SK-N-SH treated with all-trans-retinoic acid at 6 μM for 48 hours (cell line): Measurements from ENCODE around the gene SLC10A3.

Source experiments
- ARNTL ChIP-seq: fragments of 450-650 bp; formaldehyde crosslinking; IDR thresholded peaks from 2 replicates; pipeline ENCODE4 v1.5.0; 2020; ENCODE audit warnings: low read depth, mild to moderate bottlenecking, moderate library complexity, borderline replicate concordance
- CSDC2 ChIP-seq: fragments of 250-450 bp; sonication (Bioruptor Pico); IDR thresholded peaks from 2 replicates; pipeline ENCODE4 v1.5.0; 2020; ENCODE audit warnings: mild to moderate bottlenecking, moderate library complexity
- ISL1 ChIP-seq: fragments of 250-450 bp; sonication (Bioruptor Pico); IDR thresholded peaks from 2 replicates; pipeline ENCODE4 v2.1.2; 2022; ENCODE audit warnings: mild to moderate bottlenecking, moderate library complexity
- OSR1 ChIP-seq: fragments of 250-450 bp; sonication (Bioruptor Pico); IDR thresholded peaks from 2 replicates; pipeline ENCODE4 v1.8.0; 2022; ENCODE audit warnings: moderate library complexity, mild to moderate bottlenecking, inconsistent platforms
- RARB ChIP-seq: fragments of 250-450 bp; sonication (Bioruptor Pico); IDR thresholded peaks from 2 replicates; pipeline ENCODE4 v1.8.0; 2021; ENCODE audit warnings: mild to moderate bottlenecking, moderate library complexity
- ZC3H10 ChIP-seq: fragments of 250-450 bp; sonication (Bioruptor Pico); IDR thresholded peaks from 2 replicates; pipeline ENCODE4 v1.5.1; 2021; ENCODE audit warnings: mild to moderate bottlenecking, moderate library complexity
- ZFP3 ChIP-seq: fragments of 250-450 bp; sonication (Bioruptor Pico); IDR thresholded peaks from 2 replicates; pipeline ENCODE4 v1.5.0; 2020; ENCODE audit warnings: mild to moderate bottlenecking, moderate library complexity
- ZFP30 ChIP-seq: fragments of 450-650 bp; formaldehyde crosslinking; IDR thresholded peaks from 2 replicates; pipeline ENCODE4 v1.5.0; 2022; ENCODE audit warnings: mild to moderate bottlenecking, moderate library complexity
- ZNF8 ChIP-seq: fragments of 450-650 bp; formaldehyde crosslinking; IDR thresholded peaks from 2 replicates; pipeline ENCODE4 v1.5.0; 2020; ENCODE audit warnings: mild to moderate bottlenecking, moderate library complexity
- TF ChIP-seq, protein P1 (sequence below): fragments of 250-450 bp; sonication (Bioruptor Pico); IDR thresholded peaks from 2 replicates; pipeline ENCODE4 v1.8.0; 2020; ENCODE audit warnings: mild to moderate bottlenecking, moderate library complexity, borderline replicate concordance
- TF ChIP-seq, protein P2 (sequence below): fragments of 250-450 bp; sonication (Bioruptor Pico); IDR thresholded peaks from 2 replicates; pipeline ENCODE4 v1.5.1; 2020; ENCODE audit warnings: low read depth, mild to moderate bottlenecking, moderate library complexity
- TF ChIP-seq, protein P3 (sequence below): fragments of 250-450 bp; sonication (Bioruptor Pico); IDR thresholded peaks from 2 replicates; pipeline ENCODE4 v1.8.0; 2021; ENCODE audit warnings: low read depth, mild to moderate bottlenecking, moderate library complexity, borderline replicate concordance

DNA sequence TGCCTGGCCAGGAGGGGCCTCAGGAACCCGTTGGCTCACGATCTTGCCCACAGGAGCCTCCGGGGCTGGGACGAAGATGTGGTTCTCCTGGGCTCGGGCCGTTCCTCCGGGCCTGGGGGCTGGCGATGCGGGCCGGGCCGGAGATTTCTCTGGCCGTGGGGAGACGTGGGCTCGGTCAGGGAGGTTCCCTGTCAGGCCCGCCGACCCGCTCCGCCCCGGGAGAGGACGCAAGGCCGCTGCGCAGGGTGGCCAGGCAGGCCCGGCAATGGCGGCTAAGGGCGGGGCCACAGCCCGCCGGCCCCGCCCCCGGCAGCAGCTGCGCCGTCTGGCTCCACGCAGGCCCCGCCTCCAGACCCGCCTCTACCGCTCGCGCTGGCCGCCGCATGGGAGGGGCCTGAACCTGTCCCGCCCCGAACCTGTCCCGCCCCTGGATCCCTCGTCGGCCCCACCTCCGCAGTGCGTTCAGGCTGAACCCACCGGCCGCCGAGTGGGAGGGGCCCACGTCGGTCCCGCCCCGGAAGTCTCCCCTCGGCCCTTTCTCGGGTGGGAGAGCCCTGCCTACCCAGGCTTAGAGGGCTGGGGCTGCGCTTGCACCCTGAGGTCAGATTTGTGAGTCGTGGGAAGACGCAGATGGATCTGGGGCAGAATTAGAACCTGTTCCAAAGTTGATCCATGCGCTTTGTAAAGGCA is 25.7 kb upstream of the SLC10A3 start, which contains the start of gene FAM3A:
- no peak for TF ChIP-seq ZNF8 (CRISPR knock-in tag)
- TF ChIP-seq OSR1: no peak
- TF ChIP-seq, protein P1, sequence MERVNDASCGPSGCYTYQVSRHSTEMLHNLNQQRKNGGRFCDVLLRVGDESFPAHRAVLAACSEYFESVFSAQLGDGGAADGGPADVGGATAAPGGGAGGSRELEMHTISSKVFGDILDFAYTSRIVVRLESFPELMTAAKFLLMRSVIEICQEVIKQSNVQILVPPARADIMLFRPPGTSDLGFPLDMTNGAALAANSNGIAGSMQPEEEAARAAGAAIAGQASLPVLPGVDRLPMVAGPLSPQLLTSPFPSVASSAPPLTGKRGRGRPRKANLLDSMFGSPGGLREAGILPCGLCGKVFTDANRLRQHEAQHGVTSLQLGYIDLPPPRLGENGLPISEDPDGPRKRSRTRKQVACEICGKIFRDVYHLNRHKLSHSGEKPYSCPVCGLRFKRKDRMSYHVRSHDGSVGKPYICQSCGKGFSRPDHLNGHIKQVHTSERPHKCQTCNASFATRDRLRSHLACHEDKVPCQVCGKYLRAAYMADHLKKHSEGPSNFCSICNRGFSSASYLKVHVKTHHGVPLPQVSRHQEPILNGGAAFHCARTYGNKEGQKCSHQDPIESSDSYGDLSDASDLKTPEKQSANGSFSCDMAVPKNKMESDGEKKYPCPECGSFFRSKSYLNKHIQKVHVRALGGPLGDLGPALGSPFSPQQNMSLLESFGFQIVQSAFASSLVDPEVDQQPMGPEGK (CRISPR knock-in tag): no peak
- TF ChIP-seq ARNTL (CRISPR knock-in tag): no peak
- no peak for TF ChIP-seq RARB (CRISPR knock-in tag)
- TF ChIP-seq ZFP30 (CRISPR knock-in tag): no peak
- no peak for TF ChIP-seq ZC3H10
- TF ChIP-seq, protein P2, sequence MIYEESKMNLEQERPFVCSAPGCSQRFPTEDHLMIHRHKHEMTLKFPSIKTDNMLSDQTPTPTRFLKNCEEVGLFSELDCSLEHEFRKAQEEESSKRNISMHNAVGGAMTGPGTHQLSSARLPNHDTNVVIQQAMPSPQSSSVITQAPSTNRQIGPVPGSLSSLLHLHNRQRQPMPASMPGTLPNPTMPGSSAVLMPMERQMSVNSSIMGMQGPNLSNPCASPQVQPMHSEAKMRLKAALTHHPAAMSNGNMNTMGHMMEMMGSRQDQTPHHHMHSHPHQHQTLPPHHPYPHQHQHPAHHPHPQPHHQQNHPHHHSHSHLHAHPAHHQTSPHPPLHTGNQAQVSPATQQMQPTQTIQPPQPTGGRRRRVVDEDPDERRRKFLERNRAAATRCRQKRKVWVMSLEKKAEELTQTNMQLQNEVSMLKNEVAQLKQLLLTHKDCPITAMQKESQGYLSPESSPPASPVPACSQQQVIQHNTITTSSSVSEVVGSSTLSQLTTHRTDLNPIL: no peak
- no peak for TF ChIP-seq CSDC2
- no peak for TF ChIP-seq ISL1
- TF ChIP-seq ZFP3 (CRISPR knock-in tag): no peak
- TF ChIP-seq, protein P3, sequence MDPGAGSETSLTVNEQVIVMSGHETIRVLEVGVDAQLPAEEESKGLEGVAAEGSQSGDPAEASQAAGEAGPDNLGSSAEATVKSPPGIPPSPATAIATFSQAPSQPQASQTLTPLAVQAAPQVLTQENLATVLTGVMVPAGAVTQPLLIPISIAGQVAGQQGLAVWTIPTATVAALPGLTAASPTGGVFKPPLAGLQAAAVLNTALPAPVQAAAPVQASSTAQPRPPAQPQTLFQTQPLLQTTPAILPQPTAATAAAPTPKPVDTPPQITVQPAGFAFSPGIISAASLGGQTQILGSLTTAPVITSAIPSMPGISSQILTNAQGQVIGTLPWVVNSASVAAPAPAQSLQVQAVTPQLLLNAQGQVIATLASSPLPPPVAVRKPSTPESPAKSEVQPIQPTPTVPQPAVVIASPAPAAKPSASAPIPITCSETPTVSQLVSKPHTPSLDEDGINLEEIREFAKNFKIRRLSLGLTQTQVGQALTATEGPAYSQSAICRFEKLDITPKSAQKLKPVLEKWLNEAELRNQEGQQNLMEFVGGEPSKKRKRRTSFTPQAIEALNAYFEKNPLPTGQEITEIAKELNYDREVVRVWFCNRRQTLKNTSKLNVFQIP (CRISPR knock-in tag): no peak
